K562 (cell line): ENCODE results near the gene FEV. TPM values are rescaled to one million over a fixed set of nuclear protein-coding genes. Genes with fewer than 3 reads are reported as not detected.

ENCODE experiments used
- ARID2 ChIP-seq: fragments of 450-650 bp; IDR thresholded peaks from 2 replicates; pipeline ENCODE4 v1.6.1; 2017; ENCODE audit warnings: antibody characterized with exemption, mild to moderate bottlenecking
- BCOR ChIP-seq: fragments of 450-650 bp; IDR thresholded peaks from 2 replicates; pipeline ENCODE4 v1.6.1; 2016
- CBFA2T2 ChIP-seq: fragments of 450-650 bp; conservative IDR thresholded peaks from 2 replicates; pipeline ENCODE4 v1.6.1; 2017; ENCODE audit warnings: mild to moderate bottlenecking
- CREB3L1 ChIP-seq: fragments of 450-650 bp; IDR thresholded peaks from 2 replicates; pipeline ENCODE4 v1.6.1; 2014; ENCODE audit warnings: low read depth, mild to moderate bottlenecking, moderate library complexity, borderline replicate concordance
- ETV5 ChIP-seq: sonication (generic); formaldehyde crosslinking; IDR thresholded peaks from 2 replicates; pipeline ENCODE4 v1.4.0; 2020; ENCODE audit warnings: low read depth, mild to moderate bottlenecking, missing genetic modification reagents
- FOXP4 ChIP-seq: sonication (generic); formaldehyde crosslinking; IDR thresholded peaks from 2 replicates; pipeline ENCODE4 v1.8.0; 2022; ENCODE audit warnings: mild to moderate bottlenecking, missing genetic modification reagents, borderline replicate concordance
- MECOM ChIP-seq: fragments of 250-450 bp; sonication (Bioruptor Pico); IDR thresholded peaks from 2 replicates; pipeline ENCODE4 v1.8.0; 2022; ENCODE audit warnings: inconsistent platforms
- MNT ChIP-seq, 2 experiments: fragments of 450-650 bp; conservative IDR thresholded peaks; 2 replicates each; pipeline ENCODE4 v1.6.1; 2017; ENCODE audit warnings: mild to moderate bottlenecking in 2 of 2, moderate library complexity in 2 of 2
- NONO ChIP-seq, 2 experiments: fragments of 200-400 bp in 1 of 2; fragments of 450-650 bp in 1 of 2; formaldehyde crosslinking in 1 of 2; IDR thresholded peaks; 2 replicates each; pipeline ENCODE4 v1.6.1; 2017; ENCODE audit warnings: low read depth in 2 of 2, mild to moderate bottlenecking in 2 of 2, moderate library complexity in 2 of 2, low read length in 1 of 2
- POLR2G ChIP-seq: fragments of 200-400 bp; formaldehyde crosslinking; IDR thresholded peaks from 2 replicates; pipeline ENCODE4 v1.6.1; 2017; ENCODE audit warnings: low read depth, mild to moderate bottlenecking, antibody characterized with exemption, low read length, moderate library complexity
- POLR3G ChIP-seq: IDR thresholded peaks from 2 replicates; pipeline ENCODE4 v1.6.1; 2011; ENCODE audit not compliant: insufficient read length, insufficient replicate concordance; ENCODE audit errors: extremely low read depth
- RBM25 ChIP-seq: fragments of 200-400 bp; formaldehyde crosslinking; IDR thresholded peaks from 2 replicates; pipeline ENCODE4 v1.6.1; 2018; ENCODE audit warnings: low read length, low read depth, moderate library complexity; ENCODE audit not compliant: severe bottlenecking
- TFAP4 ChIP-seq: sonication (generic); formaldehyde crosslinking; IDR thresholded peaks from 2 replicates; pipeline ENCODE4 v1.8.0; 2022; ENCODE audit warnings: missing genetic modification reagents, mild to moderate bottlenecking, moderate library complexity, borderline replicate concordance
- U2AF1 ChIP-seq: fragments of 200-400 bp; formaldehyde crosslinking; optimal IDR thresholded peaks from 2 replicates; pipeline ENCODE3; 2017; ENCODE audit warnings: mild to moderate bottlenecking, low read depth, low read length, moderate library complexity
- ZNF217 ChIP-seq: sonication (generic); formaldehyde crosslinking; IDR thresholded peaks from 2 replicates; pipeline ENCODE4 v1.8.0; 2022; ENCODE audit warnings: mild to moderate bottlenecking, missing genetic modification reagents
- ZNF395 ChIP-seq: fragments of 200-800 bp; sonication (Bioruptor generic); IDR thresholded peaks from 2 replicates; pipeline ENCODE4 v1.6.1; 2017; ENCODE audit warnings: missing genetic modification characterization, missing compliant biosample characterization
- polyA plus RNA-seq, 8 experiments: library from polyadenylated mRNA; depleted of rRNA in 4 of 8; stranded (reverse) in 5 of 8; unstranded in 3 of 8; fragments of >200 nt; fragmentation: Nextera tagmentation in 2 of 8; fragmentation: Illumina TruSeq in 1 of 8; extraction: Ambion mirVana in 2 of 8; extraction: Trizol in 1 of 8; gene quantifications; 2 replicates each; pipeline versions ENCODE4 v1.2.1 to v1.2.3, GENCODE V29; 2011 to 2014; ENCODE audit warnings: inconsistent platforms in 1 of 8, missing spikeins in 1 of 8
- total RNA-seq, 7 experiments: library from RNA; depleted of rRNA in 6 of 7; stranded (reverse); fragments of >200 nt in 6 of 7; fragmentation: Illumina TruSeq in 2 of 7; extraction: Trizol in 2 of 7; gene quantifications; 2 replicates each; pipeline versions ENCODE4 v1.2.1 to v1.2.3, GENCODE V29; 2011 to 2021; ENCODE audit warnings: low replicate concordance in 1 of 7
- TF ChIP-seq, protein P1 (sequence below): fragments of 450-650 bp; IDR thresholded peaks from 2 replicates; pipeline ENCODE4 v1.7.1; 2018; ENCODE audit warnings: mild to moderate bottlenecking, low read depth; ENCODE audit not compliant: partially characterized antibody

Gene FEV
- total and polyA plus RNA-seq, 9 of the 15 experiments (the other 6 are each of a cell fraction or from before 2014, with no cell fraction given) = 0.08 to 1.6 (median 0.62) TPM; not detected in 1

DNA sequence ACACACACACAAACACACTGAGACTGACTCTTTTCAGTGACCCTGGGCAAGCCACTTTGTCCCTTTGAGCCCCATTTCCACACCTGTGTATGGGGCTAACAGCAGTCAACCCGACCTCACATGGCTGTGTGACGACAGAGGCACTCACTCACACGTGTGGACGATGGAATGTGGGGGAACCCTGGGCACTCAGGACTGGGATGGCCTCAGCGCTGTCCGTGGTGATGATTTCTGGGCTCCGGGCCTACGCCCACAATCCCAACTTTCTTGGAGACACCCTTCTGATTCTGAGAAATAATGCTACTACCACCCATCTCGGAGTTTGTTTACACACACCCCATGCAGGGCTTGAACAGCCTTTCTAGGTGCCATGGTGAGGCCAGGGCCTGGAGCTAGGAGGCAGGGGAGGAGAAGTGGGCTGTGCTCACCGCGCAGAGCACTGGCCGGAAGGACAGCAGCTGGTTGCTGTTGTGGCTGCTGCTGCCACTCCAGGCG is 6.7 kb upstream of the FEV start (continued):
- TF ChIP-seq, protein P1, sequence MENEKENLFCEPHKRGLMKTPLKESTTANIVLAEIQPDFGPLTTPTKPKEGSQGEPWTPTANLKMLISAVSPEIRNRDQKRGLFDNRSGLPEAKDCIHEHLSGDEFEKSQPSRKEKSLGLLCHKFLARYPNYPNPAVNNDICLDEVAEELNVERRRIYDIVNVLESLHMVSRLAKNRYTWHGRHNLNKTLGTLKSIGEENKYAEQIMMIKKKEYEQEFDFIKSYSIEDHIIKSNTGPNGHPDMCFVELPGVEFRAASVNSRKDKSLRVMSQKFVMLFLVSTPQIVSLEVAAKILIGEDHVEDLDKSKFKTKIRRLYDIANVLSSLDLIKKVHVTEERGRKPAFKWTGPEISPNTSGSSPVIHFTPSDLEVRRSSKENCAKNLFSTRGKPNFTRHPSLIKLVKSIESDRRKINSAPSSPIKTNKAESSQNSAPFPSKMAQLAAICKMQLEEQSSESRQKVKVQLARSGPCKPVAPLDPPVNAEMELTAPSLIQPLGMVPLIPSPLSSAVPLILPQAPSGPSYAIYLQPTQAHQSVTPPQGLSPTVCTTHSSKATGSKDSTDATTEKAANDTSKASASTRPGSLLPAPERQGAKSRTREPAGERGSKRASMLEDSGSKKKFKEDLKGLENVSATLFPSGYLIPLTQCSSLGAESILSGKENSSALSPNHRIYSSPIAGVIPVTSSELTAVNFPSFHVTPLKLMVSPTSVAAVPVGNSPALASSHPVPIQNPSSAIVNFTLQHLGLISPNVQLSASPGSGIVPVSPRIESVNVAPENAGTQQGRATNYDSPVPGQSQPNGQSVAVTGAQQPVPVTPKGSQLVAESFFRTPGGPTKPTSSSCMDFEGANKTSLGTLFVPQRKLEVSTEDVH = no peak
- TF ChIP-seq TFAP4 (CRISPR knock-in tag) (peak; percentile 35; the same call in 1 of the 2 replicates), BCOR (no peak), RBM25 (no peak), MECOM (CRISPR knock-in tag) (no peak), POLR3G (no peak), U2AF1 (no peak), POLR2G (no peak), CREB3L1 (no peak), FOXP4 (CRISPR knock-in tag) (0 out of 2 replicates have a peak, but pooled peaks have one; percentile 33), ARID2 (no peak), CBFA2T2 (no peak), ZNF395 (CRISPR knock-in tag) (no peak), MNT (conservative IDR thresholded peaks at IDR 0.05) (peak in 1 of 2 experiments; percentile 51; a peak in 1 of 4 replicates), NONO (IDR thresholded peaks at IDR 0.05; ENCODE audit: low read depth in 2 of 2, low read length in 1 of 2) (no peak), ETV5 (CRISPR knock-in tag) (no peak), ZNF217 (CRISPR knock-in tag) (no peak)
